NCI-H82 treated with DMSO at 0.1 percent for 48 hours (cell line): ENCODE measurements around the gene CRB1.
A peak's percentile ranks its signal among the peaks of the same experiment; 100 is the strongest.

Experiments
- DNase-seq: peaks from one replicate; lab custom pipeline; 2025; ENCODE audit not compliant: unreplicated experiment; lab: John Stamatoyannopoulos, UW

The CRB1 gene

DNA sequence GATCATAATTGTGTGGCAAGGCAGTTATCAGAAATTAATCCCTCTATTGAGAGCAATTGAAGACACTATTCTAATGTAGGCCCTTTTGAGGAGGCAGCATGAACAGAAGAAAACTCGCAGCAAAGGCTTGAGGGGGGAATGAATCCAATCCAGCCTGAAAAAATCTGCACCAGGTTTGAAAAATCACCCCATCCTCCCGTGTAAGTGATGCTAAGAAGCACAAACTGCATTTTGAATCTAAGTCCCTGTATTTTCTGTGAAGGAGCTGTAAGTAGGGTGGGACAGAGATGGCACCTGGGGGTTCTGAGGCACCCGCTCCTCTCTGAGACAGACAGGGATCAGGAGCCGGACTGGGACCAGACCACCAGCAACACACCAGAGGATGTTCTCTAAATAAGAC is at the start of gene CRB1:
CRB1 (plus strand) TSS at position 241 of the 400 bp plus-strand sequence. CDS start 161 bp downstream, outside the sequence.
- DNase-seq = peak; percentile 76

DNA sequence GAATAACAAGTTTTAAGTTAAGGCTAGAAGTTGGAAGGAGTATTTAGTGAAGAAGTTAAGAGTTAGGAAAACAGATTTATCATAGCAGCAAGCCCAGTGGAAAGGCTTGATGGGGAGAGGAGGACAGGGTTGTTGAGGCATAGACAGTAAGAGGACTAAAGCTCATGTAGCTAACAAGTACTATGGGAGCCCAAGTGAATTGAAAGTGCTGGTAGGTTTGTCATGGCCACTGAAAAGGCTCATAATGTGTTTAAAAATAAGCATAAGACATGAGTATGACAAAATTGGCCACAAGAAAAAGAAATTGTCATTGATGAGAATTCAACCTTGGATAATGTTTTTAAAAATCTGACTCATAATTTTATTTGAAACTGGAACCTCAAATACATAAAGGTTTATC is 49.2 kb upstream of the CRB1 start:
- no peak for DNase-seq

- DNase-seq = no peak
Observed at GRCh38 chr1:197222025-197222685, 45.9 kb upstream of the CRB1 start.

DNA sequence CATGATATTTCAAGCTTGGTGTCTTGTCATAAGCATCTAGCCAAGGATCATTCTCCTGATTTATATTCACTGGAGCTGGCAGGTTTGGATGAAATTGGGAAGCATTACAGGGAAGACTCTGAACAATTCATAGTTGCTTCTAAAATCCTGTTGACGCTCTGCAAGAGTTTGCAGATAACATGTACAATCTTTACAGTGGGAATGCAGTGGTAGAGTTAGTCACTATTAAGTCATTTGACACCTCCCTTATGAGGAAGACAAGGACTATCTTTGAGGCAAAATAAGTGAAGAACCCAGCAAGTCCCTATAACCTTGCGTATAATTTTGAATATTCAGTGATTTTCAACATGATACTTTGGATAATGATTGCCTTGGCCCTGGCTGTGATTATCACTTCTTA is 45.3 kb upstream of the CRB1 start:
- DNase-seq = no peak

GRCh38 chr1:197224160-197224559 is 43.9 kb upstream of the CRB1 start:
- peak; percentile 9 for DNase-seq

- peak; percentile 20 for DNase-seq
Observed at GRCh38 chr1:197225611-197226010, 42.4 kb upstream of the CRB1 start.

DNA sequence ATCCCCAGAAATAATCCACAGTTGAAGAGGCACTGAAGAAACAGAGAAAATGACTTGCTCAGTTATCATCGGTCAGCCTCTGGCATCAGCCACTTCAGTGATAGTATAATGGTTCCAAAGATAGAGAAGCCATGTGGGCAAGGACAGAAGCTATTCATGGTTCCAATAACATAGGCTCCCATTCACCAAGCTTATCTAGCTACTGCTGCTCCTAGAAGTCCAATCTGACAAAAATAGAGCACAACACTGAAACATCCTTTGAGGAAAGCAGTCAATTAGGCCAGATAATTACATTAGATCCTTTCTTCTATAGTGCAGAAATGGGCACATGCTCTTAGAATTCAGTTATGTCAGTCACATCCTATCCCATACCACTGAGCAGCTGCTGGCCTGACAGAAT is 33.5 kb upstream of the CRB1 start:
- DNase-seq = no peak

DNA sequence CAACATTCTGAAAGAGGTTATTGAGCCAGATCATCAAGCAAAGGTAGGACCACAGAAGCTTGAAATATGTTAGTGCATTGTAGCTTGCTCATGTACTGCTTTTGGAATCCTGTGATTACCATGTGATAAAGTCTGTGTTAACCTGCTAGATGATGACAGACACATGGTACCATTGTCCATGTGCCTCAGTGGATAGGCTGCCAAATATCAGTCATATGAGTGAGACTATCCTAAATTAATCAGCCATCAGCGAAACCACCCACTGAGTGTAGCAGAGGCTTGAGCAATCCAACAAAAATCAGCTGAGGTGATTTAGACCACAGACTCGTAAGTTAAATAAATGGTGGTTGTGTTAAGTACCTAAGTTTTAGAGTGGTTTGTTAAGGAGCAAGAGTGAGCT is 32.7 kb upstream of the CRB1 start:
- no peak for DNase-seq

DNA sequence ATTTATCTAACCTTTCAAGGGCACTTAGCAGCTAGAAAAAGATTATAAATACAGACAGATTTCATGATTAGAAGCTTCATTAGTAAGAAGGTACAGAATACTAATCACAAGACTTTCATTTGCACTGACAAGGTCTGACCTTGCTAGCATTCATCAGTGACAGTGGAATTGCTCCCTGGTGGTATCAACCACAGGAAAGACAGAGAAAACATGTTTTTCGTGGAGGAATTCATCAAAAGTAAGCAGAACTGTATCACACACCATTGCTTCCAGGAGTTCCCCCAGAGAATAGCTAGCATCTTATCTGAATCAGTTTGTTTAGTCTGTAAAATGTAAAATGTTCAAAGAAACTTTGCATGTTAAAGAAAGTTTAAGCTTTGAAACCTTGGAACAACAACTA is 20.6 kb upstream of the CRB1 start:
- DNase-seq = no peak

DNA sequence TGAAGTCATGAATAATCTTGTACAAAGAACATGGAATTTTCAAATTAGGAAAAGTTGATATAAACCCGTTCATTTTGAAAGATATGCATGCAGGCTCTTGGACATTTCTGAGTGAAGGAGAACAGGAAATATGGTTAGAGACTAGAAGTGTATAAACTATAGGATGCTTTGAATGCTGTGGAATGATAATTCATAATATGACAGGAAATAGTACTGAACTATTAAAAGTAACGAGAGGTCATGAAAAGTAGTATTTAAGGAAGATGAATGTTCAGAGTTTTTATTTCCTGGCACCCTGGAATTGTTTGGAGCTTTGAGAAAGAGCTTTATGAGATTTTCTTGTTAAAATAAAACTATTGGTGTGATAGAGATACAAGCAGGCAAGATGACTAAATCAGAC is 18.7 kb upstream of the CRB1 start:
- DNase-seq = no peak

DNA sequence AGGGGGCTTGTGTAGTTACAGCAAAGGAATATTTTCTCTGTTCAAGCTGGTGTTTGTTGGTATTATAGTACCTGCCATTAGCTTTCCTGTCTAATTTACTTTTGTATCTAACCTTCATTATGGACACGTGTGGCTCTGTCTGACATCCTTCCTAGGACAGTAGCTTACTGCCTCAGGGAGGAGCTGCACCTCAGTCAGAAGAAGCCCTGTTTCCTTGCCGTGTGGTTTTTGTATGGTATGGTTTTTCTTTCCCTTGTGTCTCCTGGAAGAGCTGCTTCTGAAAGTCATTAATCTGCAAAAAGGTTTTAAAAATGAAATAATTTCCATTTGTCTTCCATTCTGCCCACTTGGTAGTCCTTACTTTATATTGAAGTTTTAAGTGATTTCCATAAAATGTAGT is 17.4 kb upstream of the CRB1 start:
- no peak for DNase-seq

- DNase-seq = no peak
Observed at GRCh38 chr1:197252973-197253372, 15.1 kb upstream of the CRB1 start.

- DNase-seq = no peak
Observed at GRCh38 chr1:197254866-197255265, 13.2 kb upstream of the CRB1 start.

GRCh38 chr1:197264936-197265567 is 3.0 kb upstream of the CRB1 start:
- DNase-seq = no peak

GRCh38 chr1:197269053-197269452 is 1.0 kb downstream of the CRB1 start:
- peak; percentile 91 for DNase-seq

- DNase-seq = no peak
Observed at GRCh38 chr1:197272791-197273190, 4.7 kb downstream of the CRB1 start.

DNA sequence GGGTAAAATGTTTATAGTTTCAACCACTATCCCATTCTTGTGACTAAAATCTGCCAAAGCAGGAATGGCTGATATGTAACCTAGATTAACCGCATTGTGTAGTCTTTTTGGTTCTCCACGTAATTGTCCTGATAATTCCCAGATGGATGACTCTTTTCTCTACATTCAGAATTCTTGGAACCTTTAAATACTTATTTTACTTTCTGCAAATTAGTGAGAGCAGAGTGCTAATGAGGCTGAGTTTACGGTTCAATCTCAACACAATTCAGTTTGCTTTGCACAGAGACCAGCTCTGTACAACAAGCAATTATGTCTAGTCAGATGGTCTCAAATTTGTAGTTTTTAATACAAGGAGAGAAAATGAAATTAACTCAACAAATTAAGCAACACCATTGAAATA is 9.1 kb downstream of the CRB1 start:
- DNase-seq = no peak

- DNase-seq = peak; percentile 72
Observed at GRCh38 chr1:197284325-197284724, 16.3 kb downstream of the CRB1 start.

DNA sequence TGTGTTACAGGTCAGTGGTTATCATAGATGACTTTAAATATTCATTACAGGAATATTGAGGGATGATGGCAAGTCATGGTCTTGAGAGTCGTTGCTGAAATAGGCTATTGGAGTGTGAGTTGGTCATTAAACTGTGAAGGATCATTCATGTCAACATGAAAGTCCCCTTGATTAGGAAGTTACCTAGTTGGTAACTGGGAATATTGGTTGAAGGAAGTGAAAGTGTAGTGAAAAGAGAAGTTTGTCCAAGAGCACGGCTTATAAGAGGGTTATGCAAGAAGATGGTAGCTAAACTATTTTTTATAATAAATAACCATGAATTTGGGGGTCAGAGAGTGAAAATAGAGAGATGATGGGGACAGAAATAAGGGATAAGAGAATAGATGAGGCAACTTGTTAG is 16.9 kb downstream of the CRB1 start:
- DNase-seq = no peak

DNA sequence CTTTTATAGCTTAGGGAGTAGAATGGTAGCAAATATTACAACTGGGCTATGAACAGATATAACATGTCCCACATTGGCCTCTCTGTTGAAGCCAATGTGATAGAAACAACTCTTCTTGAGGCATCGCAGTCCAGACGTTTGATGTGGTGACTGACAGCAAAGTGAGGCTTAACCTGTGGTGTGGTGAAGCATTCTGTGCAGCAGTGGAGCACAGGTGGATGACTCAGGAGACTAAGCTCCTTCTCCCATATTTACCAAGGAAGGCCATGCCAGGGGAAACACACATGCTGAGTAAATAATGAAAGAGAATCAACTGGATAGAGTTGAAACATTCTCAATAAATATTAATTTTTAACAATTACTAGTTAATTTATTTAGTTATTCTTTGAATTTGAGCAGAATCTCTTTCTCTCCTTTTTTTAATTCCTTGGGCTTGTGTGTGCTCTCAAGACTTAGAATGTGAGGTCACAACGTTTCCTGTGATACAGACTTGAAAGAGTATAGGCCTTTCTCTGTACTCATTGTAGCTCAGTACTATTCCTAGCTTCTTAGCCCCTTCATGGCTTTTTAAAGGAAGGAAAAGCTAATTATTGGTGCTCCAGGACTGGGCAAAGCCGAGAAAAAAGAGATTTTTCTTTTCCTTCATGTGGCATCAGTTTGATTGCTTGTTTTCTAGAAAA is 17.6 kb downstream of the CRB1 start:
- no peak for DNase-seq

DNA sequence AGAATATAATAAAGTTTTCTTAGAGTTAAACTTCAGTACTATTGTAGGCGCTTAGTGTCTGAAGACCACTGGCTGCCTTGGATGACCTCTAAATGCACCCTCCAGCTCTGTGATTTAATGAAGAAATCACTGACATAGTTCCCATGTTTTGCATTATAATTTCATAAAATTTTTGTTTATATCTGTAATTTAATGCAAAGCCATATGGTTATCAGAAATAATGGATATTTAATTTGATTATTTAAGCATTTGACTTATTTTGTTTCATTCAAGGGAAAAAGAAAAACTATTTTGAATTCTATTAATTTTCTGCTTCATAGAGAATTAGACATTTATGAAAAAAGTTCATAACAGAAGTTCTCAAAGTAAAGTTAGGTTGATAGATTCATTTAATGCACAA is 18.6 kb downstream of the CRB1 start:
- DNase-seq = no peak

GRCh38 chr1:197287863-197288262 is 19.8 kb downstream of the CRB1 start:
- DNase-seq = no peak
